OCI-LY3 (cell line): ENCODE measurements around the gene TSPOAP1.

Source experiments
- H2AFZ ChIP-seq: fragments of 200-600, 300-600 bp; shearing (Covaris generic); 2 replicates; pipeline ENCODE4 v1.6.0; 2014; ENCODE audit warnings: antibody characterized with exemption, low read depth, low read length
- H3K27ac ChIP-seq: fragments of 200-600, 300-600 bp; sonication (generic); 2 replicates; pipeline ENCODE4 v1.5.1; 2014; ENCODE audit warnings: mild to moderate bottlenecking, low read length, moderate library complexity, mixed read lengths
- H3K27me3 ChIP-seq: fragments of 200-600, 300-600 bp; sonication (generic); 2 replicates; pipeline ENCODE4 v1.6.1; 2014; ENCODE audit warnings: low read depth, low read length, mixed read lengths
- H3K36me3 ChIP-seq: fragments of 200-600, 300-600 bp; sonication (generic); replicated peaks from 2 replicates; pipeline ENCODE3; 2014; ENCODE audit warnings: low read depth, low read length, mixed read lengths
- H3K4me1 ChIP-seq: fragments of 300-600, 200-600 bp; sonication (generic); 2 replicates; pipeline ENCODE4 v1.6.1; 2014; ENCODE audit warnings: low read length, mixed read lengths
- H3K4me2 ChIP-seq: fragments of 200-600, 300-600 bp; sonication (generic); 2 replicates; pipeline ENCODE4 v1.6.1; 2014; ENCODE audit warnings: low read length, mixed read lengths
- H3K4me3 ChIP-seq: fragments of 300-600, 200-600 bp; sonication (generic); 2 replicates; pipeline ENCODE4 v1.5.1; 2014; ENCODE audit warnings: antibody characterized with exemption, mild to moderate bottlenecking, low read length, moderate library complexity
- H3K79me2 ChIP-seq: fragments of 300-600, 200-600 bp; shearing (Covaris generic); 2 replicates; pipeline ENCODE4 v1.6.1; 2014; ENCODE audit warnings: mild to moderate bottlenecking, low read length, mixed read lengths
- H3K9ac ChIP-seq: fragments of 300-600, 200-600 bp; shearing (Covaris generic); 2 replicates; pipeline ENCODE4 v1.6.0; 2014; ENCODE audit warnings: mild to moderate bottlenecking, low read length, moderate library complexity
- H3K9me3 ChIP-seq: fragments of 200-600, 300-600 bp; shearing (Covaris generic); 2 replicates; pipeline ENCODE4 v1.6.1; 2014; ENCODE audit warnings: low read length, mixed read lengths; ENCODE audit not compliant: insufficient read depth
- H4K20me1 ChIP-seq: fragments of 200-600, 300-600 bp; sonication (generic); 2 replicates; pipeline ENCODE4 v1.6.1; 2016; ENCODE audit warnings: low read length, mixed read lengths; ENCODE audit not compliant: insufficient read depth
- EZH2phosphoT487 ChIP-seq: fragments of 200-600 bp; shearing (Covaris generic); IDR thresholded peaks from 2 replicates; pipeline ENCODE4 v1.6.1; 2018; ENCODE audit warnings: antibody characterized with exemption, mixed run types, low read depth
- TF ChIP-seq, protein P1 (sequence below): fragments of 200-600, 300-600 bp; sonication (generic); IDR thresholded peaks from 2 replicates; pipeline ENCODE4 v1.5.1; 2014; ENCODE audit warnings: antibody characterized with exemption, low read length, low read depth

The TSPOAP1 gene

DNA sequence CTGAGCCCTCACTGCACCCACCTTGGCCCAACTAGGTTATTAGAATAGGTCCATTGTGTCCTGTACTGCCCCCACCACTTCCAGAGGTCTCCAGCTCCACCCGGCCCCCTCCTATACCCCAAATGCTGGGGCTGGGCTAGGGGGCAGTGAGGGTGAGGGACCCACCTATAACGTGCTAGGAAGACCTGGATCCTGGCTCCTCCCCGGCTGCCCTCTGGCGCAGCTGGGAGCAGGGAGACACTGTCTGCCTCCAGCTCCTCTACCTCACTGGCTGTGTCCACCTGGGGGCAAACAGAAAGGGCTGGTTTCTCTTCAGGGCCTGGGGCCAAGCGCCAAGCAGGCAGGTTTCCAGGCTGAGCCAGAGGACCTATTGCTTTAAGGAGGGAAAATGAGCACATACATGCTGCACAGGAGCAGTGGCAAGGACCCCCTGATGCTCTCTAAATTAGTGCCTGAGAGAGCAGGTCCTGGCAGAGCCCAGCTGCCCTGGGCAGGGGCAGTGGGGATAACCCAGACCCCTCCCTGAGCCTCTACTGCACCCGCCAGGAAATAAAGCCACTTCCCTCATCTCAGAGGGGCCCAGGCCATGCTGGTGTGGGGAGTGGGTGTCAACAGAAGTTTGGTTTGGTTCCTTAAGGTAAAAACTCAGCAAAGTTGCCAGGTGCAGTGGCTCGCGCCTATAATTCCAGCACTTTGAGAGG is 12.2 kb downstream of the TSPOAP1 start:
- H3K27me3 ChIP-seq: no peaks in the 10 kb centered on the region
- no peak overlapping the region for H3K27ac ChIP-seq
- no peaks in the 10 kb centered on the region for H3K79me2 ChIP-seq
- H3K4me2 ChIP-seq: no peak overlapping the region
- H3K9ac ChIP-seq: no peak overlapping the region
- H3K4me3 ChIP-seq: no peak overlapping the region
- H4K20me1 ChIP-seq: no peaks in the 10 kb centered on the region
- no peaks in the 10 kb centered on the region for H3K9me3 ChIP-seq
- H2AFZ ChIP-seq: no peak overlapping the region
- peaks cover 9% of the 10 kb centered on the region for H3K4me1 ChIP-seq
- peaks cover 3% of the 10 kb centered on the region for H3K36me3 ChIP-seq
- no peak for TF ChIP-seq EZH2phosphoT487
- TF ChIP-seq, protein P1, sequence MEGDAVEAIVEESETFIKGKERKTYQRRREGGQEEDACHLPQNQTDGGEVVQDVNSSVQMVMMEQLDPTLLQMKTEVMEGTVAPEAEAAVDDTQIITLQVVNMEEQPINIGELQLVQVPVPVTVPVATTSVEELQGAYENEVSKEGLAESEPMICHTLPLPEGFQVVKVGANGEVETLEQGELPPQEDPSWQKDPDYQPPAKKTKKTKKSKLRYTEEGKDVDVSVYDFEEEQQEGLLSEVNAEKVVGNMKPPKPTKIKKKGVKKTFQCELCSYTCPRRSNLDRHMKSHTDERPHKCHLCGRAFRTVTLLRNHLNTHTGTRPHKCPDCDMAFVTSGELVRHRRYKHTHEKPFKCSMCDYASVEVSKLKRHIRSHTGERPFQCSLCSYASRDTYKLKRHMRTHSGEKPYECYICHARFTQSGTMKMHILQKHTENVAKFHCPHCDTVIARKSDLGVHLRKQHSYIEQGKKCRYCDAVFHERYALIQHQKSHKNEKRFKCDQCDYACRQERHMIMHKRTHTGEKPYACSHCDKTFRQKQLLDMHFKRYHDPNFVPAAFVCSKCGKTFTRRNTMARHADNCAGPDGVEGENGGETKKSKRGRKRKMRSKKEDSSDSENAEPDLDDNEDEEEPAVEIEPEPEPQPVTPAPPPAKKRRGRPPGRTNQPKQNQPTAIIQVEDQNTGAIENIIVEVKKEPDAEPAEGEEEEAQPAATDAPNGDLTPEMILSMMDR: no peak

DNA sequence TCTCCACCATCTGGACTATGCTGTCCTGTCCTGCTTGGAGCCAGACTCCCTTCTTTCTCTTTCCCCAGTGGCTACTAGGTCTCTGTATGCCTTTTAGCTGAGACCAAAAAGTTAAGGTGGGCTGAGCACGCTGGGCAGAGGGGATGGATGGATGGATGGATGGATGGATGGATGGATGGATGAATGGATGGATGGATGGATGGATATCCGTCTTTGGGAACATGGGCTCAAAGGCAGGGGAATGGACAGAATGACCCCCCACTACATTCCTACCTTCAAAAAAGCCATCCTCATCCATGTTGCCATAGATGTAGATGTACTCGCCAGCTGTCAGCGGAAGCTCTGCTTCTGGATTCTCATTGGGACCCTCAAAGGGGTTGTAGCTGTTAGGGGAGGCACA is 12.8 kb downstream of the TSPOAP1 start:
- Histone ChIP-seq H4K20me1 (no peaks in the 10 kb centered on the region), H3K79me2 (no peaks in the 10 kb centered on the region), H3K36me3 (peaks cover 3% of the 10 kb centered on the region), H3K27ac (no peak overlapping the region), H3K27me3 (no peaks in the 10 kb centered on the region), H2AFZ (no peak overlapping the region), H3K9ac (no peak overlapping the region), H3K4me1 (peaks cover 9% of the 10 kb centered on the region), H3K4me3 (no peak overlapping the region), H3K9me3 (no peaks in the 10 kb centered on the region), H3K4me2 (no peak overlapping the region)
- TF ChIP-seq EZH2phosphoT487: no peak
- TF ChIP-seq, protein P1: no peak

DNA sequence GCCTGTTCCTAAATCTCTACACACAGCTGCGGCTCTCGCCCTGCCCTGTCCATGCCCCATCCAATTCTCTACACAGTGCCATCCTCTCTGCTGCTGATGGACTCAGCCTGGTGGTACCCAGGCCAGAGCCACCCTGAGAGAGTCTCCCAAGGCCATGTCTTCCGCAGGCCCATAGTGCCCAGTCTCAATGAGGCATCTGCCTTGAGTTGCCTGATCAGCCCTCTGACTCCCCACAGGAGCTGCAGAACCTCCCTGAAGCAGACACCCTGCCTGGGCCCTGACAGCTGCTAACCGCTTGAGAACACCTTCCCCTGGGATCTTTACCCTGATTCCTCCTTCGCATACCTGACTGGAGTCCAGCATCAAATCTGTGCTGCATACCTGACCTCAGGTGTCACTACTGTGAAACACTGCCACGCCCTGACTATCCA is 13.3 kb downstream of the TSPOAP1 start:
- H3K27me3 ChIP-seq: no peaks in the 10 kb centered on the region
- no peak overlapping the region for H2AFZ ChIP-seq
- no peak overlapping the region for H3K27ac ChIP-seq
- H3K36me3 ChIP-seq: peaks cover 3% of the 10 kb centered on the region
- no peaks in the 10 kb centered on the region for H3K9me3 ChIP-seq
- H4K20me1 ChIP-seq: no peaks in the 10 kb centered on the region
- H3K4me1 ChIP-seq: peaks cover 9% of the 10 kb centered on the region
- no peak overlapping the region for H3K9ac ChIP-seq
- H3K4me3 ChIP-seq: no peak overlapping the region
- no peaks in the 10 kb centered on the region for H3K79me2 ChIP-seq
- TF ChIP-seq, protein P1: no peak
- TF ChIP-seq EZH2phosphoT487: no peak
- H3K4me2 ChIP-seq: no peak overlapping the region

DNA sequence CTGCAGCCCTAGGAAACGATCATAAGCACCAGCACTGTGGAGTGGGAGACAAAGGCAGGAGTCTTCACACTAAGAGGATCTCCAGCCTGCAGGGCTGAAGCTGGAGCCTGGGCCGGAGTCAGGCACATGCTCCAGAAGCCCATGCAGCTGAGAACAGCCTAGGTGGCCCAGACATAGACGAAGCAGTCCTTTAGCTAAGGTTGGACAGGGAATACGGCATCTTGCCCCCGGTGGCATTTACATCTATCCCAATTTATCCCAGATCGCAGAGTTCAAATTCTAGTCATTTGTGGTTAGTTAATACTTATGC is 13.9 kb downstream of the TSPOAP1 start:
- peaks cover 9% of the 10 kb centered on the region for H3K4me1 ChIP-seq
- H3K4me3 ChIP-seq: no peak overlapping the region
- H3K36me3 ChIP-seq: peaks cover 3% of the 10 kb centered on the region
- H3K9ac ChIP-seq: no peak overlapping the region
- no peaks in the 10 kb centered on the region for H3K79me2 ChIP-seq
- H2AFZ ChIP-seq: no peak overlapping the region
- H3K9me3 ChIP-seq: no peaks in the 10 kb centered on the region
- no peaks in the 10 kb centered on the region for H4K20me1 ChIP-seq
- H3K27me3 ChIP-seq: no peaks in the 10 kb centered on the region
- H3K4me2 ChIP-seq: no peak overlapping the region
- TF ChIP-seq EZH2phosphoT487: no peak
- TF ChIP-seq, protein P1: no peak
- no peak overlapping the region for H3K27ac ChIP-seq
